Body of pancreas (tissue), 4 donors: ENCODE results near the gene HNRNPA2B1. TPM values are rescaled to one million over a fixed set of nuclear protein-coding genes. Genes with fewer than 3 reads are reported as not detected.
"Not testable (repeated sequence)": the region's sequence is repeated elsewhere in the genome, so short reads cannot be mapped to it uniquely, and the experiment has no call there.

Source experiments
- ATAC-seq: fragments of 150-250 bp; one replicate; pipeline ENCODE4 v1.9.1; 2016
- DNase-seq, 4 donors: peaks; one replicate each; pipeline ENCODE4 v3.0.0-alpha.2; 2019
- H3K27ac ChIP-seq, 4 donors: fragments of 200-600 bp; sonication (generic); 1 replicate in 3 of 4; 2 replicates in 1 of 4; pipeline versions ENCODE4 v1.5.1 to v1.6.1; 2016 to 2019; ENCODE audit warnings: mild to moderate bottlenecking in 1 of 4, mixed read lengths in 1 of 4, moderate library complexity in 1 of 4
- H3K27me3 ChIP-seq, 2 donors: fragments of 200-600 bp; sonication (generic); one replicate each; pipeline ENCODE4 v1.6.0; 2016; ENCODE audit warnings: mild to moderate bottlenecking in 1 of 2
- H3K36me3 ChIP-seq, 2 donors: fragments of 200-600 bp; sonication (generic); replicated peaks in 1 of 2; 2 replicates each; pipeline ENCODE4 v1.5.1; 2016; ENCODE audit warnings: low read depth in 2 of 2; ENCODE audit not compliant: insufficient read depth in 1 of 2
- H3K4me1 ChIP-seq: fragments of 200-600 bp; sonication (generic); one replicate; pipeline ENCODE4 v1.6.0; 2016
- H3K4me3 ChIP-seq, 2 donors: fragments of 200-600 bp; sonication (generic); 1 replicate in 1 of 2; 2 replicates in 1 of 2; pipeline ENCODE4 v1.5.1; 2016 to 2019
- H3K9me3 ChIP-seq, 3 donors: fragments of 200-600 bp; sonication (generic); 1 replicate in 2 of 3; 2 replicates in 1 of 3; pipeline ENCODE4 v1.5.1; 2016
- POLR2A ChIP-seq, 3 donors: fragments of 450-650 bp; IDR thresholded peaks; one replicate each; pipeline ENCODE4 v1.6.1; 2016; ENCODE audit warnings: antibody characterized with exemption in 3 of 3, mild to moderate bottlenecking in 2 of 3
- WGBS, 2 donors: methylation state at CpG; one replicate each; pipeline ENCODE4 v1.1.5; 2017; 5-methylcytosine and 5-hydroxymethylcytosine counted together
- intact Hi-C: fragments of 100-400 bp; cut with DNase I; formaldehyde crosslinking; loops from one replicate; pipeline ENCODE4 v1.15.1; 2023
- total RNA-seq, 2 donors: library from RNA; depleted of rRNA; stranded (reverse); fragments of >200 nt; gene quantifications; one replicate each; pipeline ENCODE4 v1.1.0, GENCODE V29; 2016
- TF ChIP-seq, protein P1 (sequence below), 7 experiments: fragments of 450-650 bp in 4 of 7; fragments of 200-600 bp in 3 of 7; sonication (generic) in 3 of 7; IDR thresholded peaks; one replicate each; pipeline ENCODE4 v1.5.1; 2016 to 2019; ENCODE audit warnings: antibody characterized with exemption in 7 of 7

HNRNPA2B1 gene
- total RNA-seq, 2 donors from 2014 or later: 158 to 306 TPM

DNA sequence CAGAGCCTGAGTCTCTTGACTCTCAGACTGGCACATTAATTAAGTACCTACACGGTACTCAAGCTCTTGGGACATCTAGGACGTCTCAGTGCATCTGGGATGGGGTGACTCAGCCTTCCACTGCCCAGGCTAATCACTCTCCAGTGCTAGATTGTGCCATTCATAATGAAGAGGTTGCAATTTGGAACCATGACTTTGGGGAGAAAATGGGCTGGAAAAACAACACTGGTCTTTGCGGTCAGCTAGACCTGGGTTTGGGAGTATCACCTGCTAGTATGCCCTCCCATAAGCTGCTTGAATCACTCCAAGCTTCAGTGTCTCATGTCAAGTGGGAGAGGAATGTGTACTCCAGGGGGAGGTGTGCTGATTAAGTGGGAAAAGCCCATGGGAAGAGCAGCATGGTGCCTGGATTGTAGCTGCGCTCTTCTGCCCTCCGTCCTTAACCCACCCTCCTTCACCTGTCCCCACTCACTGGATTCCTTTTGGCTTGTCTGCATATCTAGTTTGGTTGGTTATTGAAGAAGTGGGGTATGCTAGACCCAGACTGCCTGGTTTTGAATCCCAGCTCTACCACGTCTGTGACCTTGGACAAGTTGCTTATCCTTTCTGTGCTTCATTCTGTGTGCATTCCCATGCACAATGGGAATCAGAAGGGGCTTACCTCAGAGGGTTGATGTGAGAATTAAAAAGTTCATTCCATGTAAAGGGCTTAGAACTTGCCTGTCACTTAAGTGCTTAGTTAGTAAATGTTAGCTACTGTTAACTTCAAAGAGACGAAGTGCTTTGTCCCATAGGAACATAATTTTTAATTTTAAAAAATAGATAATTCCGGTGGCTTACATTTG, 44.8 kb downstream of the HNRNPA2B1 start:
- peaks cover 42% of the 10 kb centered on the region for H3K4me1 ChIP-seq
- H3K27ac ChIP-seq: peak overlapping the region in 3 of 4 donors; percentile 52 to 76 (median 71)
- intact Hi-C loops: no loop called here
- H3K4me3 ChIP-seq: no peak overlapping the region
- 54 to 66% methylated on average over 8 of the region's 8 CpGs for WGBS, 2 donors
- ATAC-seq (no peak), DNase-seq (no peak)
- no peaks in the 10 kb centered on the region for H3K27me3 ChIP-seq
- no peaks in the 10 kb centered on the region for H3K9me3 ChIP-seq
- H3K36me3 ChIP-seq: no peaks in the 10 kb centered on the region
- TF ChIP-seq, protein P1, sequence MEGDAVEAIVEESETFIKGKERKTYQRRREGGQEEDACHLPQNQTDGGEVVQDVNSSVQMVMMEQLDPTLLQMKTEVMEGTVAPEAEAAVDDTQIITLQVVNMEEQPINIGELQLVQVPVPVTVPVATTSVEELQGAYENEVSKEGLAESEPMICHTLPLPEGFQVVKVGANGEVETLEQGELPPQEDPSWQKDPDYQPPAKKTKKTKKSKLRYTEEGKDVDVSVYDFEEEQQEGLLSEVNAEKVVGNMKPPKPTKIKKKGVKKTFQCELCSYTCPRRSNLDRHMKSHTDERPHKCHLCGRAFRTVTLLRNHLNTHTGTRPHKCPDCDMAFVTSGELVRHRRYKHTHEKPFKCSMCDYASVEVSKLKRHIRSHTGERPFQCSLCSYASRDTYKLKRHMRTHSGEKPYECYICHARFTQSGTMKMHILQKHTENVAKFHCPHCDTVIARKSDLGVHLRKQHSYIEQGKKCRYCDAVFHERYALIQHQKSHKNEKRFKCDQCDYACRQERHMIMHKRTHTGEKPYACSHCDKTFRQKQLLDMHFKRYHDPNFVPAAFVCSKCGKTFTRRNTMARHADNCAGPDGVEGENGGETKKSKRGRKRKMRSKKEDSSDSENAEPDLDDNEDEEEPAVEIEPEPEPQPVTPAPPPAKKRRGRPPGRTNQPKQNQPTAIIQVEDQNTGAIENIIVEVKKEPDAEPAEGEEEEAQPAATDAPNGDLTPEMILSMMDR (IDR thresholded peaks at IDR 0.05): no peak
- no peak for TF ChIP-seq POLR2A (IDR thresholded peaks at IDR 0.05)

DNA sequence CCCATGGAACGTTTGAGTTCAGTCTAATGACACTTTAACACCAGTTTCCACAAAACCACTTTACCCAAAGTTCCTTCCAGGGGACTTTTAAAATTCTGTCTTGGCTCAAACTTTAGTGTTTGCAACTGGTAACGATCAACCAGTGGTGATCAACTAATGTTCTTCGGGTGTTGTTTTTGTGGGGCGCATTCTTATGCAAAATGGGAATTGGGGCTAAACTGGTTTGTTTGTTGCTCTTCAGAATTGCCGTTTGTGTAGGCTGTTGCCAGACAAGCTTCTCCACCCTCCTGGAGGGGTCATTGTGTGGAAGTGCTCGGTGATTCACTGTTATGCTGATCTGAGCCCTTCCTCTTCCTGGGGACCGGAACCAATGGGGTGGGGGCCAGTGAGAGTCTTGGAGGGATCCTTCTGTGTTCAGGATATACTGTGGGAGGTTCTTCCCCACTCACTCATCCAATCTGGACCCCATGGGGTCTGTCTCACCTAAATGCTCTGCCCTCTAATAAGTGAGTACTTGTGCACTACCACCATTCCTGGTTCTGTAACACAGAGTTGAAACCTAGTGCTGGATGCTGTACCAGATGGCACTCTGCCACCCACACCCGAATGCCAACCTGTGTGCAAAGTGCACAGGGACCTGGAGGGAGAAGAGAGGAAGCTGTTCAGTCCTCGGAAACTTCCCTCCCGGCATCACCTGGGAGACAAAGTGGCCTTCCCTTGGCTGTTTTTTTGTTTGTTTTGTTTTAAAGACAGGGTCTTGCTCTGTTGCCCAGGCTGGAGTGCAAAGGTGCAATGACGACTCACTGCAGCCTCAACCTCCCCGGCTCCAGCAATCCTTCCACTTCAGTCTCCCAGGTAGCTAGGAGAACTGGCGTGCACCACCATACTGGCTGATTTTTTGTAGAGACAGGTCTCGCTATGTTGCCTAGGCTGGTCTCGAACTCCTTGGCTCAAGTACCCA, 46.4 kb downstream of the HNRNPA2B1 start:
- H3K4me1 ChIP-seq: peaks cover 42% of the 10 kb centered on the region
- H3K4me3 ChIP-seq: no peak overlapping the region
- intact Hi-C loops: no loop called here
- no peaks in the 10 kb centered on the region for H3K27me3 ChIP-seq
- peak overlapping the region in 1 of 4 donors; percentile 23 for H3K27ac ChIP-seq
- ATAC-seq (no peak), DNase-seq (peak in 2 of 4 donors; percentile 43 to 53)
- TF ChIP-seq POLR2A (IDR thresholded peaks at IDR 0.05): no peak
- TF ChIP-seq, protein P1 (IDR thresholded peaks at IDR 0.05): no peak
- no peaks in the 10 kb centered on the region for H3K9me3 ChIP-seq
- WGBS, 2 donors: 68 to 69% methylated on average over 14 to 15 of the region's 15 CpGs
- no peaks in the 10 kb centered on the region for H3K36me3 ChIP-seq

DNA sequence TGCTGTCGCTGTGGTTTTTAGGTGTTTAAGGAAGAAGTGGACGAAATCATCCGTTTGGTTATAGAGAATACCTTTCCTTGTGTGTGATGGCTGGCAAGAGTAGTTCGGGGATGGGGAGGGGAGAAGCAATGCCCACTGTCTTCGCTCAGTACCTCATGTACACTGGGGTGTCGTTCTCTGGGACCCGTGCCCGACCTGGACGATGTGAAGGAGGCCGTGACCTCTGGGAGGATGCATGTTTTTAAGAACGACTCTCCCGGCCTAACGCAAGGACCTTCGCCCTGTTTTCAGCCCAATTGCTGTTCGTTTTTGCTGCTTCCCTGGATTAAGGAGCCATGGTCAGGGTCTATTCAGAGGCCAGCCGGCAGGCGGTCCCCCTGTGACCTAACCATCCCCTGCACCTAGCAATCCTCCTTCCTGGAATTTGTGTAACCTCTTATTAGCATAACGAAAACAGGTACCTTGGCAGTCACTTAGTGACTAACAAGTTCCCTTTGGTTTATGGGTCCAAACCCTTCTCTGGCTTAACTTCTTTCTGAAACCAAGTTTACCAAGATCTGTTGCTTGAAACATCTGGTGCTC, 47.2 kb downstream of the HNRNPA2B1 start:
- Histone ChIP-seq H3K4me1 (peaks cover 42% of the 10 kb centered on the region), H3K27ac (no peak overlapping the region), H3K36me3 (no peaks in the 10 kb centered on the region), H3K27me3 (no peaks in the 10 kb centered on the region), H3K4me3 (peak overlapping the region in 1 of 2 donors; percentile 5), H3K9me3 (no peaks in the 10 kb centered on the region)
- DNase-seq (no peak), ATAC-seq (no peak)
- 63 to 76% methylated on average over 18 of the region's 18 CpGs for WGBS, 2 donors
- TF ChIP-seq POLR2A (IDR thresholded peaks at IDR 0.05): no peak
- TF ChIP-seq, protein P1 (IDR thresholded peaks at IDR 0.05): no peak
- intact Hi-C loops: no loop called here

DNA sequence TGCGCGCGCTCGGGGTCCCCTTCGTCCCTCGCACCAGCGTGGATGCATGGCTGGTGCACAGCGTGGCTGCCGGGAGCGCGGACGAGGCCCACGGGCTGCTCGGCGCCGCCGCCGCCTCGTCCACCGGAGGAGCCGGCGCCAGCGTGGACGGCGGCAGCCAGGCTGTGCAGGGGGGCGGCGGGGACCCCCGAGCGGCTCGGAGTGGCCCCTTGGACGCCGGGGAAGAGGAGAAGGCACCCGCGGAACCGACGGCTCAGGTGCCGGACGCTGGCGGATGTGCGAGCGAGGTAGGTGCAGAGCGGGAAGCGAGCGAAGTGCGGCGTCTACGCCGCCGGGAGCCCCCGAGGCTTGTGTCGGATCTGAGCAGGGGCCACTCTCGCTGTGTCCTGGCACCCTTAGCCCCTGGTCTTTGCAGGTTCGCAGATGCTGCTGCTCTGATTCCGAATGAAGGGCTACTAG, 47.7 kb downstream of the HNRNPA2B1 start:
- H3K27ac ChIP-seq, DNase-seq, H3K27me3 ChIP-seq, H3K36me3 ChIP-seq, intact Hi-C loops, H3K9me3 ChIP-seq: not testable (repeated sequence)
- H3K4me1 ChIP-seq: peaks cover 42% of the 10 kb centered on the region
- ATAC-seq: peak; percentile 26
- WGBS, 2 donors: 15 to 22% methylated on average over 12 to 43 of the region's 54 CpGs
- peak overlapping the region; percentile 5 to 44 for H3K4me3 ChIP-seq
